Kidney epithelial cell (primary cell): ENCODE measurements around the gene RAPGEF6. TPM values are rescaled to one million over a fixed set of nuclear protein-coding genes. Genes with fewer than 3 reads are reported as not detected.

ENCODE experiments used
- DNase-seq: peaks from one replicate; pipeline ENCODE4 v3.0.0-alpha.2; 2010; ENCODE audit warnings: low read depth
- H3K27me3 ChIP-seq: 2 replicates; pipeline ENCODE4 v1.6.0; 2011; ENCODE audit warnings: low read length; ENCODE audit not compliant: control insufficient read depth, insufficient read depth
- H3K36me3 ChIP-seq: 2 replicates; pipeline ENCODE4 v1.5.1; 2011; ENCODE audit warnings: low read length; ENCODE audit not compliant: control insufficient read depth, insufficient read depth
- H3K4me3 ChIP-seq: 2 replicates; pipeline ENCODE4 v1.5.1; 2011; ENCODE audit warnings: low read depth, mild to moderate bottlenecking, control low read depth, low read length
- CTCF ChIP-seq: IDR thresholded peaks from 2 replicates; pipeline ENCODE4 v1.5.1; 2011; ENCODE audit warnings: mild to moderate bottlenecking, moderate library complexity, low read length, control low read depth, inconsistent platforms; ENCODE audit not compliant: insufficient read depth, poor library complexity, severe bottlenecking
- total RNA-seq: library from RNA; depleted of rRNA; stranded (reverse); fragments of >200 nt; gene quantifications from 2 replicates; pipeline ENCODE4 v1.2.3, GENCODE V29; 2015

Gene RAPGEF6
- total RNA-seq, 1 donor from 2014 or later: 10.0 TPM

GRCh38 chr5:131634238-131634637 lies 791 bp downstream of the RAPGEF6 start:
- no peak for TF ChIP-seq CTCF
- no peaks in the 10 kb centered on the region for H3K36me3 ChIP-seq
- H3K27me3 ChIP-seq: no peaks in the 10 kb centered on the region
- no peak for DNase-seq
- H3K4me3 ChIP-seq: peak overlapping the region; percentile 89

DNA sequence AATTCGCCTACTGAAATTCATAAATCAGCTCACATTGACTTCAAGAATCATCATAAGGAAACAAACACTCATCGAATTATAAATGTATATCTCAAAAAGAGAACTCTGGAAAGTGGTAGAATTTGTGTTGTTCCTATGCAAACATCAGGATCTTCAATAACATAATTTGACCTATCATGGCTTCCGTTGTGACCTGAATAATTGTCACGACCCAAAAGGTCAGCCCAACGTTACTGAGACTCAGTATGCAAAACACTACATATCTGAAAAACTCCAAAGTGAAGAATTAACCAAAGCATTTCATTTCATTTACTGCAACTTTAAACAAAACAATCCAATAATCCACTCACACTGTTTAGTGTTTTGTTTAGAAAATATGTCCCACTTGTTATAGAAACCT lies 1.2 kb downstream of the RAPGEF6 start:
- no peaks in the 10 kb centered on the region for H3K36me3 ChIP-seq
- peak overlapping the region; percentile 89 for H3K4me3 ChIP-seq
- no peak for TF ChIP-seq CTCF
- DNase-seq: no peak
- H3K27me3 ChIP-seq: no peaks in the 10 kb centered on the region

DNA sequence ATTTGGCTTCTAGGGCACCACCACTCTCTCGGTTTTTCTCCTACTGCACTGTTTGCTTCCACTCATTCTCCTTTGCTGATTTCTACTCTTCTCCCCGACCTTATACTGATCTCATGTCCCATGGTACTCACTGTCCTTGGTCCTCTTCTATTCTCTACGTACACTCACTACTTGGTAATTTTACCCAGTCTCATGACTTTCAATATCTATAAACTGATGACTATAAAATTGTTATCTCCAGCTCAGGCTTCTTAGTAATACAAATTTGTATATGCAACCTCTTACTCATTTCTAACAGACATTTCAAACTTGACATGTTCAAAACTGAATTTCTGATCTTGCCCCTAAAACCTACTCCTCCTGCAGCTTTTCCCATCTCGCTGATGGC lies 4.1 kb downstream of the RAPGEF6 start:
- DNase-seq: no peak
- no peaks in the 10 kb centered on the region for H3K27me3 ChIP-seq
- H3K36me3 ChIP-seq: no peaks in the 10 kb centered on the region
- H3K4me3 ChIP-seq: no peak overlapping the region
- TF ChIP-seq CTCF: no peak

- no peak for TF ChIP-seq CTCF
- DNase-seq: no peak
- no peaks in the 10 kb centered on the region for H3K27me3 ChIP-seq
- H3K36me3 ChIP-seq: no peaks in the 10 kb centered on the region
- H3K4me3 ChIP-seq: no peak overlapping the region
Measured at GRCh38 chr5:131630208-131630962, 4.6 kb downstream of the RAPGEF6 start.

- no peaks in the 10 kb centered on the region for H3K36me3 ChIP-seq
- no peak overlapping the region for H3K4me3 ChIP-seq
- no peaks in the 10 kb centered on the region for H3K27me3 ChIP-seq
- no peak for DNase-seq
- TF ChIP-seq CTCF: no peak
Measured at GRCh38 chr5:131628990-131629389, 6.0 kb downstream of the RAPGEF6 start.
